Measurements from ENCODE around the gene SIVA1.
"Not testable (repeated sequence)": the region's sequence is repeated elsewhere in the genome, so short reads cannot be mapped to it uniquely, and the experiment has no call there.

SIVA1 gene

GRCh38 chr14:104721505-104722431 is 31.2 kb upstream of the SIVA1 start:
- DNase-seq (ENCODE audit: low spot score) = no peak

- no peak for DNase-seq (ENCODE audit: low spot score)
Observed at GRCh38 chr14:104722938-104723650, 29.9 kb upstream of the SIVA1 start.

DNA sequence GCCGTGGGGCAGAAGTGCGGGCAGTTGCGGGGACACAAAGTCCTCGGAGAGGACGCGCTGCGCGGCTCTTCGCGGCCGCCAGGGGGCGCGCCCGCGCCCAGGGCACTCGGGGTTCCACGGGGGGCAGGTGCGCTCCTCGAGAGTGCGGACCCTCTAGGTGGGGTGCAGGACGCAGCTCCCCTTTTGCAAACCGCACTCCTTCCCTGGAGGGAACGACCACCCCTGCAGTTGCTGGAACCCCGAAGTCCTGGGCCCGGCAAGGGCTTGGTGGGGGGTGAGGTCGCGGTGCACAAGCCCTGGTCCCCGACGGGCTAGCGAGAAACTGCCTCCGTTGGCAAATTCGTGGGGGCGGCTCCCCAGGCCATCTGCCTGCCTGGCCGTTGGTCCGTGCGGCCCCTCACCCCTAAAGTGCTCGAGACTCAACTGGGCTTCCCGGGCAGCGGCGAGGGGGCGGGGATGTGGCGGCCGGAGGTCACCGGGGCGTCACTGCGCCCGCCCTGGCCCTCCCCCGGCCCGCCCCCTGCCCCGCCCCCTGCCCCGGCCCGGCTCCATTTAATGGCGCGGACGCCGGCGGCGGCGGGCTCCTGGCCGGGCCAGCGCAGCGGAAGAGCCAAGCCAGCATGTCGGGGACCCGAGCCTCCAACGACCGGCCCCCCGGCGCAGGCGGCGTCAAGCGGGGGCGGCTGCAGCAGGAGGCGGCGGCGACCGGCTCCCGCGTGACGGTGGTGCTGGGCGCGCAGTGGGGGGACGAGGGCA is 29.1 kb upstream of the SIVA1 start, which contains the start of gene ADSS1:
TSS of gene ADSS1 (plus strand) at position 579 of the 756 bp plus-strand sequence. CDS start at position 621, 42 bp downstream.
- DNase-seq (ENCODE audit: low spot score) = peak; percentile 57

DNA sequence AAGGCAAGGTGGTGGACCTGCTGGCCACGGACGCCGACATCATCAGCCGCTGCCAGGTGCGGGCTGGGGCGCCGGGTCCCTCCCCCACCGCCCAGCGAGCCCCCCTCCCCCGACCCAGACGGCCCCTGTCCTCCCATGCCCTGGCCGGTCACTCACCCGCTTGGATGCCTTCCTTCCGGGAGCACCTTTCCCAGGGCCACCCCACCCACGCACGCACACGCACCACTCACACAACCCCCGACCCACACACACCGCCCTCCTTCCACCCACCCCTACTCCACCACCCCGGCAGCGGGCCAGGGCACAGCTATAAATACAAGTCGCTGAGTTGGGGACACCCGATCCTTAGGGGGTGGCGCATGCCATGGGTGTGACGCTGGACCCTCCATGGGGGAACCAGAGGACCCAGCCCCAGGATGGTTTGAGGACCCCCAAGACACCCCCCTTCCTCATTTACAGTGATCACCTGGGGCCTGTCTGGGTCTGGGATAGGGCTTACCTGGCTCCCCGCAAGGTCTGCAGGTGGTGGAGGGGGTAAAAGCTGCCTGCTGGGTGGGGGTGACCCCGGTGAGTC is 28.5 kb upstream of the SIVA1 start:
- no peak for DNase-seq (ENCODE audit: low spot score)

- DNase-seq (ENCODE audit: low spot score) = no peak
Observed at GRCh38 chr14:104724981-104725771, 27.8 kb upstream of the SIVA1 start.

GRCh38 chr14:104725772-104726548 is 27.0 kb upstream of the SIVA1 start:
- DNase-seq (ENCODE audit: low spot score) = no peak

- no peak for DNase-seq (ENCODE audit: low spot score)
Observed at GRCh38 chr14:104726600-104727451, 26.1 kb upstream of the SIVA1 start.

DNA sequence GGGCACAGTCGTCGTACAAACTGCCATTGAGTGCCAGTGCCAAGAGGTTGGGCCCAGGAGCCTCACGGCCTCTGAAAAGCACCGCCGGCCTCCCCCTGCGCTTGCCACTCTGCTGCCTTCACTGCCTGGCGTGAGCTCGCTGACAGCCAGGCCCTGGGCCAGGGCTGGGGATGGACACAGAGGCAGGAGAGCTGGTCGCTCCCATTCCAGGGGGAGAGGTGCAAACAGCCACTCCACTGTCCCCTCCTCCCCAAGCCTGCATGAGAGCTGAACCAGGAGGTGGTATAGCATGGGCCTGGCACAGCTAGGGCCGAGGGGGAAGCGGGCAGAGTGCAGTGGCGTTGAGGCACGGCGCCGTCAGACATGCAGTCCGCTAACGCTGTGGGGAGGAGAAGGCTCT is 24.3 kb upstream of the SIVA1 start:
- no peak for DNase-seq (ENCODE audit: low spot score)

- DNase-seq (ENCODE audit: low spot score) = not testable (repeated sequence)
Observed at GRCh38 chr14:104729176-104729834, 23.6 kb upstream of the SIVA1 start.

- no peak for DNase-seq (ENCODE audit: low spot score)
Observed at GRCh38 chr14:104729835-104730181, 23.1 kb upstream of the SIVA1 start.

GRCh38 chr14:104730487-104730886 is 22.5 kb upstream of the SIVA1 start:
- DNase-seq (ENCODE audit: low spot score) = no peak

GRCh38 chr14:104731320-104732294 is 21.3 kb upstream of the SIVA1 start:
- no peak for DNase-seq (ENCODE audit: low spot score)

GRCh38 chr14:104732355-104732804 is 20.6 kb upstream of the SIVA1 start:
- DNase-seq (ENCODE audit: low spot score) = no peak

DNA sequence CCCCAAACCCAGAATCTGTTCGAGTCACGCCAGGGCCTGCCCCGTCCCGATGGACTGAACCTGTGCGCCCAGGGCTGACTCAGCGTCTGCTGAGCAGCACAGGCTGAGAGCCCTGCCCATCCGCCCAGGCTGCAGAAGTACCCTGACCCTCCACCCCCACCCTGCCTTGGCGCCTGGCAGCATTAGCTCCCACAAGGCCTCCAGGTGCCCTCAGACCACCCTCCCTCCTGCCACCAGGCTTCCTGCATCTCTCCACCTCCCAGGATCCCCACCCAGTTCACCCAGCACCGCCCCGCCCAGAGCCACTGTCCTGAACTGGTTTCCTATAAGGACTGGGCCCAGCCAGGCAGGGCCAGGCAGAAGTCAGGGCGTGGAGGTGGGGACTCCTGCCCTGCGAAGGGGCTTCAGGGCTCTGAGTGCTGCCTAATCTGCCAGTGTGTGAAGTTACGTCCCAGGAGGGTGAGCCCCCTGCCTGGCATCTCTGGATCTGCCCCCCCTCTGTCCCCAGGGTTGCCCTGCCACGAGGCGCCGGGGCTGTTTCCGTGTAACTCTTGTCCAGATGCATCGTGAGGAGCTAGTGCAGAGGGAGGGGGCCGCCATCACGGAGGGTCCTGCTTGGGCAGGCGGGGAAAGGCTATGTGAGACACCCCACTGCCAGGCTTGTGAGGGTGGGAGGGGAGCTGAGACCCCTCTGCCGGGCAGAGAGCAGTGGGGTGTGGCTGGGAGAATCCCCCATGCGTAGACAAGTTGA is 19.8 kb upstream of the SIVA1 start:
- no peak for DNase-seq (ENCODE audit: low spot score)

DNA sequence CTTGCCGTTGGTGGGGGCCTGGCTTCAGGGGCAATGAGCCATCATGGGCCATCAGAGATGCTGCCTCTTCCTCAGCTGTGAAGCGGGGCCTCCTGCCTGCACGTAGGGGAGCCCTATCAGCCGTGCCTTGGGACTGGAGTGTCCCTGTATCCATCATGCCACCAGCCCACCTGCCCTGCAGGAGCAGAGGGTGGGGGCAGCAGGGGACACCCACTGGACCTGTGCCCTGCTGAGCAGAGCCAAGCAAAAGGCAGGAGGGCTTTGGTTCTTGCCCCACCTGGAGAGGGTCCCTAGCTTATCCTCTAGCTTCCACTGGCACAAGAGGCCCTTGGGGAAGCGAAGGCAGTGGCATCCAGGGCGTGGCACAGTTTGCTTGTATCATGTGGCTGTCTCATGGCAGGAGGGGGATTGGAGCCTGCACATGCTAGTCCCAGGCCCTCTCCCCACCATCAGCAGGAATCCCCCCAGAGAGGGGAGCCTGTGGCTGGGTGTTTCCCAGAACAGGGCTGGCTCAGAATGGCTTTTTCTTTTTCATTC is 18.8 kb upstream of the SIVA1 start:
- no peak for DNase-seq (ENCODE audit: low spot score)

DNA sequence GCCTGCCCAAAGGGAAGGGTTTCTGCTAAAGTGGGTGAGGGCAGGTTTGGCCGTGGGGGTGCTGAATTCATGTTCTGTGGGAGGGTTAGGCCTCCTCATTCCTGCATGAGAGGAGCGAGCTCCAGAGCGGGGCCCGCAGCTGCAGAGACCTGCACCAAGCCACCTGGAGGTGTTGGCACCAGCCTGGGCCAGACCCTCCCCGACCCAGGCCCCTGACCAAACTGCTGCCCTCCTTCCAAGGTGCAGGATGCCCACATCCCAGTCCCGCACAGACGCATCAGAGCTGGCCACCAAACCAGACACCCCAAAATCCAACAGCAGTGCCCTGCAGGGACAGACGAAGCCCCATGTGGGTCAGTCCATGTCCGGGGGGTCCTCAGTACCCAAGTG is 18.4 kb upstream of the SIVA1 start:
- DNase-seq (ENCODE audit: low spot score) = no peak
